ENCODE measurements around the gene GNG7.
"Not testable (repeated sequence)": the region's sequence is repeated elsewhere in the genome, so short reads cannot be mapped to it uniquely, and the experiment has no call there.

GRCh38 chr19:2606774-2607173 lies 95.7 kb downstream of the GNG7 start:
- TF ChIP-seq, protein P1, sequence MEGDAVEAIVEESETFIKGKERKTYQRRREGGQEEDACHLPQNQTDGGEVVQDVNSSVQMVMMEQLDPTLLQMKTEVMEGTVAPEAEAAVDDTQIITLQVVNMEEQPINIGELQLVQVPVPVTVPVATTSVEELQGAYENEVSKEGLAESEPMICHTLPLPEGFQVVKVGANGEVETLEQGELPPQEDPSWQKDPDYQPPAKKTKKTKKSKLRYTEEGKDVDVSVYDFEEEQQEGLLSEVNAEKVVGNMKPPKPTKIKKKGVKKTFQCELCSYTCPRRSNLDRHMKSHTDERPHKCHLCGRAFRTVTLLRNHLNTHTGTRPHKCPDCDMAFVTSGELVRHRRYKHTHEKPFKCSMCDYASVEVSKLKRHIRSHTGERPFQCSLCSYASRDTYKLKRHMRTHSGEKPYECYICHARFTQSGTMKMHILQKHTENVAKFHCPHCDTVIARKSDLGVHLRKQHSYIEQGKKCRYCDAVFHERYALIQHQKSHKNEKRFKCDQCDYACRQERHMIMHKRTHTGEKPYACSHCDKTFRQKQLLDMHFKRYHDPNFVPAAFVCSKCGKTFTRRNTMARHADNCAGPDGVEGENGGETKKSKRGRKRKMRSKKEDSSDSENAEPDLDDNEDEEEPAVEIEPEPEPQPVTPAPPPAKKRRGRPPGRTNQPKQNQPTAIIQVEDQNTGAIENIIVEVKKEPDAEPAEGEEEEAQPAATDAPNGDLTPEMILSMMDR (IDR thresholded peaks at IDR 0.05) = not testable (repeated sequence)
- not testable (repeated sequence) for TF ChIP-seq SIN3A (IDR thresholded peaks at IDR 0.05; ENCODE audit: borderline replicate concordance, low read depth, low read length); EZH2phosphoT487 (IDR thresholded peaks at IDR 0.05; ENCODE audit: borderline replicate concordance, low read depth)
